HL-60 (cell line): ENCODE data around the gene HPD.

ENCODE experiments used
- DNase-seq, 2 experiments: peaks; one replicate each; pipeline ENCODE4 v3.0.0-alpha.2; 2010 to 2020; ENCODE audit warnings: low read depth in 1 of 2, low spot score in 1 of 2
- H3K27ac ChIP-seq: fragments of 250-450 bp; sonication (Bioruptor Pico); replicated peaks from 2 replicates; pipeline ENCODE4 v1.5.1; 2020; ENCODE audit warnings: mild to moderate bottlenecking, moderate library complexity
- H3K27me3 ChIP-seq: fragments of 250-450 bp; sonication (Bioruptor Pico); 2 replicates; pipeline ENCODE4 v1.5.1; 2021; ENCODE audit warnings: mild to moderate bottlenecking, moderate library complexity; ENCODE audit not compliant: insufficient read depth, poor library complexity, severe bottlenecking
- H3K4me3 ChIP-seq: replicated peaks from 2 replicates; pipeline ENCODE4 v1.5.1; 2011; ENCODE audit warnings: mild to moderate bottlenecking, control low read depth, low read length; ENCODE audit not compliant: insufficient read depth
- CTCF ChIP-seq: IDR thresholded peaks from one replicate; pipeline ENCODE4 v1.5.1; 2011; ENCODE audit warnings: low read length, control low read depth, inconsistent platforms; ENCODE audit not compliant: insufficient read depth
- GABPA ChIP-seq: IDR thresholded peaks from 2 replicates; pipeline ENCODE4 v1.6.1; 2012; ENCODE audit warnings: low read depth
- POLR2AphosphoS5 ChIP-seq: IDR thresholded peaks from 2 replicates; pipeline ENCODE4 v1.6.1; 2012; ENCODE audit warnings: low read depth
- SPI1 ChIP-seq: IDR thresholded peaks from 2 replicates; pipeline ENCODE4 v1.6.1; 2012; ENCODE audit warnings: low read depth, mild to moderate bottlenecking, borderline replicate concordance
- TF ChIP-seq, protein P1 (sequence below): IDR thresholded peaks from 2 replicates; pipeline ENCODE4 v1.6.1; 2012; ENCODE audit warnings: low read depth; ENCODE audit not compliant: insufficient replicate concordance

Gene HPD

GRCh38 chr12:121795034-121795968 lies 63.4 kb downstream of the HPD start:
- no peaks in the 10 kb centered on the region for H3K27me3 ChIP-seq
- peak; percentile 85 to 90 for DNase-seq
- no peak overlapping the region for H3K4me3 ChIP-seq
- TF ChIP-seq CTCF, result peak; percentile 95
- no peak for TF ChIP-seq GABPA
- no peak for TF ChIP-seq SPI1
- peak; percentile 51; the same call in 1 of the 2 replicates for TF ChIP-seq POLR2AphosphoS5
- TF ChIP-seq, protein P1, sequence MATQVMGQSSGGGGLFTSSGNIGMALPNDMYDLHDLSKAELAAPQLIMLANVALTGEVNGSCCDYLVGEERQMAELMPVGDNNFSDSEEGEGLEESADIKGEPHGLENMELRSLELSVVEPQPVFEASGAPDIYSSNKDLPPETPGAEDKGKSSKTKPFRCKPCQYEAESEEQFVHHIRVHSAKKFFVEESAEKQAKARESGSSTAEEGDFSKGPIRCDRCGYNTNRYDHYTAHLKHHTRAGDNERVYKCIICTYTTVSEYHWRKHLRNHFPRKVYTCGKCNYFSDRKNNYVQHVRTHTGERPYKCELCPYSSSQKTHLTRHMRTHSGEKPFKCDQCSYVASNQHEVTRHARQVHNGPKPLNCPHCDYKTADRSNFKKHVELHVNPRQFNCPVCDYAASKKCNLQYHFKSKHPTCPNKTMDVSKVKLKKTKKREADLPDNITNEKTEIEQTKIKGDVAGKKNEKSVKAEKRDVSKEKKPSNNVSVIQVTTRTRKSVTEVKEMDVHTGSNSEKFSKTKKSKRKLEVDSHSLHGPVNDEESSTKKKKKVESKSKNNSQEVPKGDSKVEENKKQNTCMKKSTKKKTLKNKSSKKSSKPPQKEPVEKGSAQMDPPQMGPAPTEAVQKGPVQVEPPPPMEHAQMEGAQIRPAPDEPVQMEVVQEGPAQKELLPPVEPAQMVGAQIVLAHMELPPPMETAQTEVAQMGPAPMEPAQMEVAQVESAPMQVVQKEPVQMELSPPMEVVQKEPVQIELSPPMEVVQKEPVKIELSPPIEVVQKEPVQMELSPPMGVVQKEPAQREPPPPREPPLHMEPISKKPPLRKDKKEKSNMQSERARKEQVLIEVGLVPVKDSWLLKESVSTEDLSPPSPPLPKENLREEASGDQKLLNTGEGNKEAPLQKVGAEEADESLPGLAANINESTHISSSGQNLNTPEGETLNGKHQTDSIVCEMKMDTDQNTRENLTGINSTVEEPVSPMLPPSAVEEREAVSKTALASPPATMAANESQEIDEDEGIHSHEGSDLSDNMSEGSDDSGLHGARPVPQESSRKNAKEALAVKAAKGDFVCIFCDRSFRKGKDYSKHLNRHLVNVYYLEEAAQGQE, result no peak
- H3K27ac ChIP-seq, result peak overlapping the region; percentile 60

- H3K27ac ChIP-seq, result peak overlapping the region; percentile 60
- DNase-seq, result no peak
- TF ChIP-seq, protein P1, result no peak
- H3K4me3 ChIP-seq, result no peak overlapping the region
- H3K27me3 ChIP-seq, result no peaks in the 10 kb centered on the region
Observed at GRCh38 chr12:121794534-121795033, 64.1 kb downstream of the HPD start.

DNA sequence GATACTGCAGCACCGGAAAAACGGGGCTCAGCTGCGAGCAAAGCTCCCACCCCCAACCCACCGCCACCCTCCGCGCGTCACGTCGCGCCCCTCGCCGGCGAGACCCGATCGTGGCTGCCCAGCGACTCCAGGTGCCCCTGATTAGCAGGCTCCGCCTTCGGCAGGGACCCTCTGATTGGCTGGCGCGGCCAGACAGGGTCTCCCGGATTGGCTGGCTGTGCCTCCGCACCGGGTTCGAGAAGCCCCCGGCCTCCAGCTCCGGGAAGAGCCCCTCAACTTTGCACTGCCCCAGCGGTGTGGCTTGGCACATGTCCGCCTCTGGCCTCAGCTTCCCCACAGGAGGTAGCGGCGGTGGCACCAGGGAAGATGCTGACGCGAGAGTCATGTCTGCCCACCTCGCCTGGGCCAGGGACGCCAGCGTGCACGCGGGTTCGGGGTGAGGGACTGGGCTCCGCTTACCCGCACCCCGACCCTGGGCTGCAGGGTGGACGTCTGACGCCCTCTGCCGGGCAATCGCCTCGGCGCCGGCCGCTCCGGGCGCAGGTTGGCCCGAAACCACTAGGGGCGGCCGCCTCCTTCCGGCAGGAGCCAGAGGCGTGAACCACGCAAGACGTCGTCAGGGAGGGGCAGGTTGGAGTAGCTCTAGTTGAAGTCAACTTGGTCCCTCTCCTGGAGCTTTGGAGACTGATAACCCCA lies 64.7 kb downstream of the HPD start:
- Histone ChIP-seq H3K4me3 (peak overlapping the region; percentile 85), H3K27ac (peak overlapping the region; percentile 85), H3K27me3 (no peaks in the 10 kb centered on the region)
- DNase-seq, result peak; percentile 94
- TF ChIP-seq SPI1 (no peak), CTCF (peak; percentile 99)

- no peaks in the 10 kb centered on the region for H3K27me3 ChIP-seq
- H3K4me3 ChIP-seq, result peak within 1 kb of the TSS; percentile 85
- peak within 1 kb of the TSS; percentile 85 for H3K27ac ChIP-seq
- TF ChIP-seq, protein P1, result no peak
- TF ChIP-seq POLR2AphosphoS5 (no peak), GABPA (no peak), SPI1 (no peak), CTCF (no peak)
- DNase-seq, result no peak
Observed at GRCh38 chr12:121793440-121793837, 65.2 kb downstream of the HPD start, which contains the start of gene RHOF. Gene RHOF (minus strand): TSS chr12:121793688. CDS start chr12:121793633, 55 bp downstream.
